Thyroid gland (tissue), 4 donors: Measurements from ENCODE around the gene SEPTIN11. TPM values are rescaled to one million over a fixed set of nuclear protein-coding genes. Genes with fewer than 3 reads are reported as not detected.
"Not testable (repeated sequence)": the region's sequence is repeated elsewhere in the genome, so short reads cannot be mapped to it uniquely, and the experiment has no call there.

ENCODE experiments used
- DNase-seq, 2 donors: peaks; one replicate each; pipeline ENCODE4 v3.0.0-alpha.2; 2019
- H3K27ac ChIP-seq, 3 donors: fragments of 200-600 bp; sonication (generic); 1 replicate in 2 of 3; 2 replicates in 1 of 3; pipeline ENCODE4 v1.5.1; 2016 to 2019; ENCODE audit warnings: mild to moderate bottlenecking in 1 of 3, moderate library complexity in 1 of 3
- H3K27me3 ChIP-seq: fragments of 200-600 bp; sonication (generic); one replicate; pipeline ENCODE4 v1.5.1; 2019
- H3K36me3 ChIP-seq, 2 donors: fragments of 200-600 bp; sonication (generic); one replicate each; pipeline ENCODE4 v1.5.1; 2016 to 2019
- H3K4me1 ChIP-seq, 2 donors: fragments of 200-600 bp; sonication (generic); one replicate each; pipeline ENCODE4 v1.5.1; 2017 to 2019
- H3K4me3 ChIP-seq, 3 donors: fragments of 200-600 bp; sonication (generic); replicated peaks in 1 of 3; 1 replicate in 2 of 3; 2 replicates in 1 of 3; pipeline ENCODE4 v1.5.1; 2016; ENCODE audit warnings: mild to moderate bottlenecking in 1 of 3
- H3K9me3 ChIP-seq: fragments of 200-600 bp; sonication (generic); one replicate; pipeline ENCODE4 v1.5.1; 2017
- CTCF ChIP-seq, 6 experiments: fragments of 200-600 bp in 3 of 6; fragments of 450-650 bp in 3 of 6; sonication (generic) in 3 of 6; IDR thresholded peaks; one replicate each; pipeline ENCODE4 v1.5.1; 2016 to 2019; ENCODE audit warnings: antibody characterized with exemption in 6 of 6, mild to moderate bottlenecking in 2 of 6, inconsistent platforms in 1 of 6, moderate library complexity in 1 of 6
- POLR2A ChIP-seq, 2 donors: fragments of 450-650 bp; IDR thresholded peaks; one replicate each; pipeline ENCODE4 v1.6.1; 2017; ENCODE audit warnings: antibody characterized with exemption in 2 of 2, mild to moderate bottlenecking in 2 of 2, moderate library complexity in 1 of 2
- WGBS, 2 donors: methylation state at CpG; one replicate each; pipeline ENCODE4 v1.1.5; 2017; 5-methylcytosine and 5-hydroxymethylcytosine counted together
- intact Hi-C: fragments of 100-400 bp; cut with DNase I; formaldehyde crosslinking; loops from one replicate; pipeline ENCODE4 v1.15.1; 2023
- total RNA-seq, 4 donors: library from RNA; depleted of rRNA; stranded (reverse); fragments of >200 nt; gene quantifications; one replicate each; pipeline ENCODE4 v1.2.3, GENCODE V29; 2016

Gene SEPTIN11
- total RNA-seq, 4 donors from 2014 or later, result 39.6 to 207 (median 69.1) TPM

GRCh38 chr4:76963131-76963750 is 13.7 kb downstream of the SEPTIN11 start:
- DNase-seq, result no peak
- no peaks in the 10 kb centered on the region for H3K36me3 ChIP-seq
- no peaks in the 10 kb centered on the region for H3K4me1 ChIP-seq
- TF ChIP-seq CTCF (IDR thresholded peaks at IDR 0.05), result no peak
- TF ChIP-seq POLR2A (IDR thresholded peaks at IDR 0.05), result no peak
- H3K27me3 ChIP-seq, result no peaks in the 10 kb centered on the region
- H3K9me3 ChIP-seq, result no peaks in the 10 kb centered on the region
- H3K27ac ChIP-seq, result no peak overlapping the region
- H3K4me3 ChIP-seq, result no peak overlapping the region
- intact Hi-C loops, result no loop called here
- 81 to 89% methylated on average over 4 of the region's 4 CpGs for WGBS, 2 donors

GRCh38 chr4:76963927-76964326 is 14.4 kb downstream of the SEPTIN11 start:
- DNase-seq, intact Hi-C loops, H3K4me1 ChIP-seq, H3K4me3 ChIP-seq, H3K36me3 ChIP-seq, H3K27me3 ChIP-seq, H3K27ac ChIP-seq, H3K9me3 ChIP-seq: not testable (repeated sequence)
- WGBS, 2 donors, result 98 to 100% methylated on average over 1 of the region's 1 CpG

GRCh38 chr4:76964769-76965168 is 15.2 kb downstream of the SEPTIN11 start:
- Histone ChIP-seq H3K9me3 (no peaks in the 10 kb centered on the region), H3K36me3 (no peaks in the 10 kb centered on the region), H3K4me3 (no peak overlapping the region), H3K27me3 (no peaks in the 10 kb centered on the region), H3K27ac (no peak overlapping the region), H3K4me1 (no peaks in the 10 kb centered on the region)
- WGBS, 2 donors, result 27 to 53% methylated on average over 1 of the region's 1 CpG
- intact Hi-C loops, result no loop called here
- no peak for TF ChIP-seq POLR2A (IDR thresholded peaks at IDR 0.05)
- TF ChIP-seq CTCF (IDR thresholded peaks at IDR 0.05), result no peak
- DNase-seq, result no peak

- no peak for TF ChIP-seq POLR2A (IDR thresholded peaks at IDR 0.05)
- no peak for TF ChIP-seq CTCF (IDR thresholded peaks at IDR 0.05)
- Histone ChIP-seq H3K9me3 (no peaks in the 10 kb centered on the region), H3K4me1 (no peaks in the 10 kb centered on the region), H3K36me3 (no peaks in the 10 kb centered on the region), H3K4me3 (no peak overlapping the region), H3K27ac (no peak overlapping the region), H3K27me3 (no peaks in the 10 kb centered on the region)
- 95 to 97% methylated on average over 2 of the region's 2 CpGs for WGBS, 2 donors
- DNase-seq, result no peak
- intact Hi-C loops, result no loop called here
Observed at GRCh38 chr4:76965866-76966579, 16.5 kb downstream of the SEPTIN11 start.

GRCh38 chr4:76968937-76969336 is 19.4 kb downstream of the SEPTIN11 start:
- WGBS, 2 donors, result 82 to 88% methylated on average over 4 of the region's 4 CpGs
- no peak overlapping the region for H3K27ac ChIP-seq
- H3K27me3 ChIP-seq, result no peaks in the 10 kb centered on the region

More at GRCh38 chr4:76968937-76969336, 19.4 kb downstream of the SEPTIN11 start:
- DNase-seq, result no peak
- intact Hi-C loops, result no loop called here
- TF ChIP-seq CTCF (IDR thresholded peaks at IDR 0.05), result no peak
- no peak for TF ChIP-seq POLR2A (IDR thresholded peaks at IDR 0.05)
- H3K36me3 ChIP-seq, result no peaks in the 10 kb centered on the region
- H3K9me3 ChIP-seq, result no peaks in the 10 kb centered on the region
- H3K4me1 ChIP-seq, result no peaks in the 10 kb centered on the region
- H3K4me3 ChIP-seq, result no peak overlapping the region
